Neural cell (in vitro differentiated cells): ENCODE measurements around the gene TFDP2.

Experiments used
- CTCF ChIP-seq: fragments of 450-650 bp; IDR thresholded peaks from 2 replicates; pipeline ENCODE4 v1.5.1; 2014; ENCODE audit warnings: antibody characterized with exemption, mild to moderate bottlenecking, moderate library complexity; ENCODE audit not compliant: poor library complexity, severe bottlenecking
- EZH2 ChIP-seq: fragments of 200-600, 300-800 bp; shearing (Covaris generic), sonication (generic); IDR thresholded peaks from 2 replicates; pipeline ENCODE4 v1.6.1; 2014; ENCODE audit warnings: antibody characterized with exemption, low read length, borderline replicate concordance, mild to moderate bottlenecking; ENCODE audit not compliant: insufficient read depth, poor library complexity, severe bottlenecking
- MXI1 ChIP-seq: fragments of 450-650 bp; conservative IDR thresholded peaks from 2 replicates; pipeline ENCODE4 v1.6.1; 2014; ENCODE audit warnings: antibody characterized with exemption, mild to moderate bottlenecking; ENCODE audit not compliant: poor library complexity, severe bottlenecking
- POLR2AphosphoS5 ChIP-seq: IDR thresholded peaks from 2 replicates; pipeline ENCODE4 v1.6.1; 2012

GRCh38 chr3:142154186-142154585 is 4.8 kb upstream of the TFDP2 start:
- TF ChIP-seq CTCF (no peak), MXI1 (no peak), POLR2AphosphoS5 (no peak), EZH2 (no peak)
